Left renal pelvis (tissue), 4 donors: ENCODE data around the gene ACP7. TPM values are rescaled to one million over a fixed set of nuclear protein-coding genes. Genes with fewer than 3 reads are reported as not detected.
"Not testable (repeated sequence)": the region's sequence is repeated elsewhere in the genome, so short reads cannot be mapped to it uniquely, and the experiment has no call there.

Experiments used
- DNase-seq, 4 donors: peaks; one replicate each; pipeline ENCODE4 v3.0.0-alpha.2; 2013; ENCODE audit warnings: low read depth in 4 of 4, low spot score in 3 of 4
- polyA plus RNA-seq, 4 donors: library from polyadenylated mRNA; unstranded; fragments of 120-200 nt; gene quantifications; one replicate each; pipeline ENCODE4 v1.2.1, GENCODE V29; 2013; ENCODE audit not compliant: insufficient read length in 4 of 4

Gene ACP7
- polyA plus RNA-seq, 4 donors: 0.08 to 0.79 (median 0.34) TPM

DNA sequence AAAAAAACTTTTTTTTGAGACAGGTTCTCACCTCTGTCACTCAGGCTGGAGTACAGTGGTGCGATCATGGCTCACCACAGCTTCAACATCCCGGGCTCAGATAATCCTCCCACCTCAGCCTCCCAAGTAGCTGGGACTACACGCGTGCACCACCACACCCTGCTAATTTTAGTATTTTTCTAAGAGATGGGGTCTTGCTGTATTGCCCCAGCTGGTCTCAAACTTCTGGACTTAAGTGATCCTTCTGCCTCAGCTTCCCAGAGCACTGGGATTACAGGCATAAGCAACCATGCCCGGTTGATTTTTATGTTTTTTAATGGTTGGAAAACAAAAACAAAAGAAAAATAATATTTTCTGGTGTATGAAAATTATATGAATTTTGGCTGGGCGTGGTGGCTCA, 9.2 kb upstream of the ACP7 start:
- DNase-seq: no peak

DNA sequence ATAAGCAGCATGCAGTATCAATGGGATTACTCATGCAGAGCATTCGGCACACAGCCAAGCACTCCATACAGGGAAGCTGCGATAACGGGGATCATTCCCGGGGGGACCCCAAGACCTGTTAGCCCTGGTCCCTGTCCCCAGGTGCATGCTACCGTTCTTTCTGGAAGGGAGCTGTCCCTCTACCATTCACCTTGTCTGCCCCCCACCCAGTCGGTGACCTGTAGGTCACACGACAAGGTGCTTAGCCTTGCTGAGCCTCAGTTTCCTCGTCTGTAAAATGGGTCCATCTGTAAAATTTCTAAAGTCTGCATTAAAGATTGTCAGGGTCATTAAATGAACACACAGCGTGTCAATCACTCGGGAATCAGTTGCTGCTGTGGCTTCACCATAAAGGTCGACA, 6.8 kb upstream of the ACP7 start:
- DNase-seq: no peak

DNA sequence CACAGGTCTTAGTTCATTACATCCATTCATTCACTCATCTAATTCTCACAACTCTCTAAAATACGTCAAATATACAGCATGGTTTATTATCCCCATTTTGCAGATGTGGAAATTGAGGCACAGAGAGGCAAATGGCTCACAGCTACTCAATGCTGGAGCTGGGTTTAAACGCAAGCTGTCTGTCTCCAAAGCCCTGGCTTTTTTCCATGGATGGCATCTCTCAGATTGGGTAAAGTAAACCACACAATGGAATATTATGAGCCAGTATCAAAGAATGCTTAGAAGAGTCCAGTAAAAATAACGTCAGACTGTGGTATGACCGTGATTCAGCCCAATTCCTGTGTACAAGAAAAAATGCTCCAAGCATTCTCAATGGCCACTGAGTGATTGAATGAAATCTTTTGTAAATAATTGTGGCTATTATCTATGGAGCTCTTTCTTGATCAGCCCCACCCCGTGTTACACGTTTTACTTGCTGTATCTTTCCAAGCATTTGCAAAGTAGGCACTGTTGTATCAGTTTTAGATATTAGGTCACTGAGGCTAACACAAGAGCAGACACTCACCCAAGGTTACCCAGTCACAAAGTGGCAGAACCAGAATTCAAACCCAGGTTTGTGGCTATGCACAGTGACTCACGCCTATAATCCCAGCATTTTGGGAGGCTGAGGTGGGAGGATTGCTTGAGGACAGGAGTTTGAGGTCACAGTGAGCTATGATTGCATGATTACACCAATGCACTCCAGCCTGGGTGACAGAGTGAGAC, 5.5 kb upstream of the ACP7 start:
- DNase-seq: no peak

DNA sequence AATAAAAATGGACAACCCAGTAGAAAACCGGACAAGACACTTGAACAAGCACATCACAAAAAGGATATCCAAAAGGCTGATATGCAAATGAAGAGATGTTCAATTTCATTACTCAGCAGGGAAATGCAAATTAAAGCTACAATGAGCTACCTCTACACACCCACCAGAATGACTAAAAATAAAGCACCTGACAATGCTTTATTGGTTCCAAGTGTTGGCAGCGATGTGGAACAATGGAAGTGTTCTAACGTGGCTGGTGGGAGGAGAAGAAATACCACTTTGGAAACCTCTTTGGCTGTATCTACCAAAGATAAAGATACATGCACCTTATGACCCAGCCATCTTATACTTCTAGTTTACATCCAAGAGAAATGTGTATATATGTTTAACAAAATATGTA, 3.7 kb upstream of the ACP7 start:
- DNase-seq: no peak

GRCh38 chr19:39082167-39082566, 2.0 kb upstream of the ACP7 start:
- DNase-seq: no peak

GRCh38 chr19:39082745-39083598, 1.2 kb upstream of the ACP7 start:
- DNase-seq: no peak

GRCh38 chr19:39083599-39083982, 577 bp upstream of the ACP7 start:
- DNase-seq: no peak

- no peak for DNase-seq
These were observed 538 bp downstream of the ACP7 start for GRCh38 chr19:39084732-39085080.

DNA sequence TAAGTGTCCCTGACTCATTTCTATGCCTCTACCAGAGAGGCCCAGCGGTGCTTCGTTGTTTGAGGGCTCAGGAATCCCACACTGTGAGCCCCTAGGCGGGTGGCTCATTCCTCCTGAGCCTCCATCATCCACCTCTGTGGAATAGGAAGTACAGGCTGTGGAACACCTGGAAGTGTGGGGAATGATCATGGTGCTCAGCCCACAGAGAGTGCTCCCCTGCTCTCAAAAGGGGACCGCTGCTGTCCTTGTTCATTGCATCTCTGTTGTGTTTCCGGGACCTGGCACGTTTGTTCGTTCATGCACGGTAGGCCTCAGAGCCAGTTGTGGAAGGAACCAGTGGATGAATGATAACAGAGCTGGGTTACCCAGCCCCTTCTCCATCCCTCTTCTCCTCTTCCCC, 1.2 kb downstream of the ACP7 start:
- no peak for DNase-seq

- DNase-seq: no peak
These were observed 2.2 kb downstream of the ACP7 start for GRCh38 chr19:39086386-39086785.

DNA sequence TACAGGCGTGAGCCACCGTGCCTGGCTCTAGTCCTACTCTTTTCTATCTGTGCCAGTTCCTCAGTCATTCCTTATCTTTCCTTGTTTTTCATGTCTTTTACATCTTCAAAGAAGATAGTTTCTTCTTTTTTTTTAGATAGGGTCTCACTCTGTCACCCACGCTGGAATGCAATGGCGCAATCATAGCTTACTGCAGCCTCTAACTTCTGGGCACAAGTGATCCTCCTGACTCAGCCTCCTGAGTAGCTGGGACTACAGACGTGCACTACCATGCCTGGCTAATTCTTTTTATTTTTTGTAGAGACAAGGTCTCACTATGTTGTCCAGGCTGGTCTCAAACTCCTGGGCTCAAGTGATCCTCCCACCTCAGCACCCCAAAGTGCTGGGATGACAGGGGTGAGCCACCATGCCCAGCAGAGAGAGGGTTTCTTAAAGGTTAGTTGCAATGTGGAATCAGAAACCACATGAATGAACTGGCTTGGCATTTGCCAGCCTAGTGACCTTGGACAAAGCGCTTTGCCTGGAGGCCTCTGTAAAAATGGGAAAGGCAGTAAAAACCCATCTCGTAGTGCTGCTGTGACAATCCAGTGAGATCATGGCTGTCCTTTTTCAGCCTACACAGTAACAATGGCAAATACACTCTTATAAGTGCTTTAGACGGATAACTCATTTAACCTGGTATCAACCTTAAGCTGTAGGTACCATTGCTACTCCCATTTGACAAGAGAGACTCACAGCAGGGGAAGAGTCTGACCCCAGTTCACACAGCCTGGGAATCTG, 3.9 kb downstream of the ACP7 start:
- no peak for DNase-seq

DNA sequence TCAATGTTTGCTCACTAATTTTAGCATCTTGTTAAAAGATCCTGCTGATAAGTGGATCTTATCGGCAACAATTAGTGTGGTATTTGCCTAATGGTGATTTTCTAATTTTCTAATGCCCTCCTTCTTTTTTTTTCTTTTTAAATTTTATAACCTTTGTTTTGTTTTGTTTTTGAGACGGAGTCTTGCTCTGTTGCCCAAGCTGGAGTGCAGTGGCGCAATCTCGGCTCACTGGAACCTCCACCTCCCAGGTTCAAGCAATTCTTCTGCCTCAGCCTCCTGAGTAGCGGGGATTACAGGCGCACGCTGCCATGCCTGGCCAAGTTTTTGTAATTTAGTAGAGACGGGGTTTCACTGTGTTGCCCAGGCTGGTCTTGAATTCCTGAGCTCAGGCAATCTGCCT, 5.8 kb downstream of the ACP7 start:
- DNase-seq: not testable (repeated sequence)

GRCh38 chr19:39090881-39091280, 6.7 kb downstream of the ACP7 start:
- DNase-seq: no peak

DNA sequence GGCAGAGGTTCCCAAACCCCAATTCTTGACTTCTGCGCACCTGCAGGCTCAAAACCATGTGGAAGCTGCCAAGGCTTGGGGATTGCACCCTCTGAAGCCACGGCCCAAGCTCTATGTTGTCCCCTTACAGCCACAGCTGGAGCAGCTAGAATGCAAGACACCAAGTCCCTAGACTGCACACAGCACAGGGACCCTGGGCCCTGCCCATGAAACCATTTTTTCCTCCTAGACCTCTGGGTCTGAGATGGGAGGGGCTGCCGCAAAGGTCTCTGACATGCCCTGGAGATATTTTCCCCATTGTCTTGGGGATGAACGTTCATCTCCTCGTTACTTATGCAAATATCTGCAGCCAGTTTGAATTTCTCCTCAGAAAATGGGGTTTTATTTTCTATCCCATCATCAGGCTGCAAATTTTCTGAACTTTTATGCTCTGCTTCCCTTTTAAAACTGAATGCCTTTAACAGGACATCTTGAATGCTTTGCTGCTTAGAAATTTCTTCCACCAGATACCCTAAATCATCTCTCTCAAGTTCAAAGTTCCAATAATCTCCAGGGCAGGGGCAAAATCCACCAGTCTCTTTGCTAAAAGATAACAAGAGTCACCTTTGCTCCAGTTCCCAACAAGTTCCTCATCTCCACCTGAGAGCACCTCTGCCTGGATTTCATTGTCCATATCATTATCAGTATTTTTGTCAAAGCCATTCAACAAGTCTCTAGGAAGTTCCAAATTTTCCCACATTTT, 11.8 kb downstream of the ACP7 start:
- not testable (repeated sequence) for DNase-seq

GRCh38 chr19:39097299-39097698, 13.1 kb downstream of the ACP7 start:
- DNase-seq: no peak

- DNase-seq: no peak
These were observed 13.6 kb downstream of the ACP7 start for GRCh38 chr19:39097721-39098120.

DNA sequence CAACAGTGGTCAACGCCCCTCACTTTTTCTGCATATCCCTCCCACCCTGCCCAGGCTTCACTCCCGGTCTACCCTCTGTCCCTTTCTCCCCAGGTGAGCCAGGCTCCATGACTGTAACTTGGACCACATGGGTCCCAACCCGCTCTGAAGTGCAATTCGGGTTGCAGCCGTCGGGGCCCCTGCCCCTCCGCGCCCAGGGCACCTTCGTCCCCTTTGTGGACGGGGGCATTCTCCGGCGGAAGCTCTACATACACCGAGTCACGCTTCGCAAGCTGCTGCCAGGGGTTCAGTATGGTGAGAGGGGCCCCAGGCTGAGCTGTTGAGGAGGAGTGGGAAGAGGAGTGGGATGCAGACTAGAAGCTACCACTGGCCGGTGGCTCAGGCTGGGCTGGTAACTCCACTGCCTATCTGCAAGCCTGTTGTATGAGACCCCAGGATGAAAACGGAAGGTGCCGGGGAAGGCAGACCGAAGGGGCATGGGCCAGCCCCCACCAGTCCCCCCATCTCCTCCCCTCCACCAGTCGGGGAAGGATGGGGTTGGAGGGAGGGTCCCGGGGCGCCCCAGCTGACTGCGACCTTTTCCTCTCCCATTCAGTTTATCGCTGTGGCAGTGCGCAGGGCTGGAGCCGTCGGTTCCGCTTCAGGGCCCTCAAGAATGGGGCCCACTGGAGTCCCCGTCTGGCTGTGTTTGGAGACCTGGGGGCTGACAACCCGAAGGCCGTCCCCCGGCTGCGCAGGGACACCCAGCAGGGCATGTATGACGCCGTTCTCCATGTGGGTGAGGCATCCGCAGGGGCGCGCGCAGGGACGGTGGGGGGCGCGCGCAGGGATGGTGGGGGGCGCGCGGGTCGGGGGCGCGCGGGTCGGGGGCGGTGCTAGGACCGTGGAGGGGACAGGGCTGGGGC, 14.4 kb downstream of the ACP7 start:
- no peak for DNase-seq

DNA sequence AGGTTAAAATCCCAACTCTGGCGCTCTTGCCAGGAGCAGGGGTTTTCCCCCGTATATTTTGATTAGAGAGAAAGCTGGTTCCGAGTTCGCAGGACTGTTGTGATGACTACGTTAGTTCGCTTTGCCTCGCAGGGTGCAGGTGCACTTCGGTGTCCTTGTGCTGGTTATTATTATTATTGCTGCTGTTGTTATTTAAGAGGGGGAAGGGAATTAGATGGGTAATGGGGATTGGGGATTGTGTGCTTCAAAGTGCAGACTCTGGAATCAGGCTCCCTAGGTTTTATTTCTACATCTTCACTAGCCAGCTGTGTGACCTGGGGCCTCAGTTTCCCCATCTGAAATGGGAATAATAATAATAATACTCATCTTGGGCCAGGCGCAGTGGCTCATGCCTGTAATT, 15.2 kb downstream of the ACP7 start:
- no peak for DNase-seq

GRCh38 chr19:39100500-39101166, 16.5 kb downstream of the ACP7 start:
- DNase-seq: no peak
